A549 (cell line): ENCODE data around the gene OR5H2.

Source experiments
- CTCF ChIP-seq: fragments of >200 bp; sonication (Bioruptor Twin); formaldehyde crosslinking; IDR thresholded peaks from 3 replicates; pipeline ENCODE4 v1.5.1; 2016
- EP300 ChIP-seq, 2 experiments: fragments of >200 bp; sonication (Bioruptor Twin); formaldehyde crosslinking; IDR thresholded peaks; 2 replicates in 1 of 2; 3 replicates in 1 of 2; pipeline ENCODE4 v1.6.1; 2016 to 2017
- MAFK ChIP-seq: fragments of 450-650 bp; IDR thresholded peaks from 2 replicates; pipeline ENCODE4 v1.6.1; 2014; ENCODE audit not compliant: partially characterized antibody
- POLR2A ChIP-seq: IDR thresholded peaks from 2 replicates; pipeline ENCODE4 v1.6.1; 2012; ENCODE audit warnings: mild to moderate bottlenecking, low read length
- ZFP36 ChIP-seq: fragments of 450-650 bp; IDR thresholded peaks from 2 replicates; pipeline ENCODE4 v1.6.1; 2014; ENCODE audit warnings: borderline replicate concordance; ENCODE audit not compliant: partially characterized antibody

- TF ChIP-seq CTCF = no peak
- TF ChIP-seq EP300 (IDR thresholded peaks at IDR 0.05) = no peak
- no peak for TF ChIP-seq POLR2A
- TF ChIP-seq ZFP36 = no peak
- TF ChIP-seq MAFK = no peak
Observed at GRCh38 chr3:98269846-98270245, 12.5 kb upstream of the OR5H2 start.
